HCT116 (cell line): ENCODE data around the gene THOP1. TPM values are rescaled to one million over a fixed set of nuclear protein-coding genes. Genes with fewer than 3 reads are reported as not detected.

ENCODE experiments used
- ATAC-seq: fragments of 200-7000 bp; cut with Tn5 transposase; 2 replicates; pipeline ENCODE4 v1.9.1; 2020; ENCODE audit warnings: mild to moderate bottlenecking, moderate library complexity
- BruUV-seq: library from RNA; stranded (reverse); fragments of 400-500 nt; replicated peaks from 2 replicates; lab custom pipeline; 2021; lab: Mats Ljungman, UMichigan
- CTCF ChIA-PET: fragments of 300-600 bp; sonication (Branson Sonifier 250); formaldehyde crosslinking; loops from one replicate; lab custom pipeline; 2021; ENCODE audit warnings: antibody characterized with exemption; lab: Charles Lee
- POLR2A ChIA-PET: fragments of 300-600, 350-600 bp; sonication (Branson Sonifier 250); formaldehyde crosslinking; loops from one replicate; lab custom pipeline; 2021; ENCODE audit warnings: antibody characterized with exemption; lab: Charles Lee
- RAD21 ChIA-PET, 2 experiments: fragments of 300-600 bp; sonication (Branson Sonifier 250); formaldehyde crosslinking; loops; one replicate each; lab custom pipeline; 2023; ENCODE audit warnings: low total read pairs in 2 of 2; ENCODE audit not compliant: uncharacterized antibody in 2 of 2, unreplicated experiment in 2 of 2, low non-redundant PET in 1 of 2; lab: Charles Lee
- DNase-seq: peaks from one replicate; pipeline ENCODE4 v3.0.0-alpha.2; 2010; ENCODE audit warnings: low read depth, low spot score
- H2AFZ ChIP-seq: fragments of 200-600 bp; shearing (Covaris generic), sonication (generic); 2 replicates; pipeline ENCODE4 v1.6.1; 2017; ENCODE audit warnings: low read depth, mixed run types, mixed read lengths, antibody characterized with exemption, low read length; ENCODE audit not compliant: poor library complexity, severe bottlenecking
- H3K27ac ChIP-seq: 2 replicates; pipeline ENCODE4 v1.5.1; 2012; ENCODE audit warnings: low read depth, low read length
- H3K27me3 ChIP-seq: fragments of 200-600 bp; sonication (generic); 2 replicates; pipeline ENCODE4 v1.6.1; 2016; ENCODE audit warnings: mixed run types, low read length, mixed read lengths; ENCODE audit not compliant: insufficient read depth
- H3K36me3 ChIP-seq, 2 experiments: fragments of 200-500 bp in 1 of 2; fragments of 200-600 bp in 1 of 2; sonication (Bioruptor generic) in 1 of 2; sonication (generic) in 1 of 2; 2 replicates each; pipeline versions ENCODE4 v1.5.1 to v1.6.1; 2014 to 2016; ENCODE audit warnings: low read length in 2 of 2, inconsistent platforms in 1 of 2, mixed read lengths in 1 of 2, mixed run types in 1 of 2; ENCODE audit not compliant: insufficient read depth in 2 of 2, control insufficient read depth in 1 of 2
- H3K4me1 ChIP-seq, 2 experiments: fragments of 200-600 bp in 1 of 2; sonication (generic) in 1 of 2; 2 replicates each; pipeline versions ENCODE4 v1.5.1 to v1.6.1; 2012 to 2017; ENCODE audit warnings: low read length in 2 of 2, inconsistent platforms in 1 of 2, mild to moderate bottlenecking in 1 of 2, mixed read lengths in 1 of 2, mixed run types in 1 of 2, moderate library complexity in 1 of 2; ENCODE audit not compliant: insufficient read depth in 2 of 2, control insufficient read depth in 1 of 2
- H3K4me2 ChIP-seq: fragments of 200-600 bp; sonication (generic); 2 replicates; pipeline ENCODE4 v1.6.1; 2017; ENCODE audit warnings: mixed run types, low read length, mixed read lengths
- H3K4me3 ChIP-seq, 2 experiments: fragments of 200-600 bp in 1 of 2; sonication (generic) in 1 of 2; replicated peaks in 1 of 2; 2 replicates each; pipeline ENCODE4 v1.5.1; 2011 to 2016; ENCODE audit warnings: low read length in 2 of 2, control low read depth in 1 of 2, low read depth in 1 of 2, mild to moderate bottlenecking in 1 of 2, mixed read lengths in 1 of 2, mixed run types in 1 of 2
- H3K79me2 ChIP-seq: fragments of 200-600 bp; sonication (generic); 2 replicates; pipeline ENCODE4 v1.6.1; 2017; ENCODE audit warnings: mild to moderate bottlenecking, mixed run types, low read length, moderate library complexity, mixed read lengths; ENCODE audit not compliant: insufficient read depth
- H3K9ac ChIP-seq: fragments of 200-600 bp; sonication (generic); 2 replicates; pipeline ENCODE4 v1.6.1; 2016; ENCODE audit warnings: low read length, mixed read lengths
- H3K9me2 ChIP-seq: fragments of 200-600 bp; sonication (generic), shearing (Covaris generic); 2 replicates; pipeline ENCODE4 v1.6.1; 2017; ENCODE audit warnings: mixed run types, mild to moderate bottlenecking, moderate library complexity; ENCODE audit not compliant: insufficient read depth
- H3K9me3 ChIP-seq, 2 experiments: fragments of 200-500 bp in 1 of 2; fragments of 200-600 bp in 1 of 2; sonication (Bioruptor generic) in 1 of 2; sonication (generic) in 1 of 2; 2 replicates each; pipeline ENCODE4 v1.6.1; 2014 to 2017; ENCODE audit warnings: low read length in 2 of 2, mixed read lengths in 2 of 2, inconsistent platforms in 1 of 2, low read depth in 1 of 2, mild to moderate bottlenecking in 1 of 2, mixed run types in 1 of 2, moderate library complexity in 1 of 2; ENCODE audit not compliant: control insufficient read depth in 1 of 2, insufficient read depth in 1 of 2
- H4K20me1 ChIP-seq: fragments of 200-600 bp; sonication (generic), shearing (Covaris generic); 2 replicates; pipeline ENCODE4 v1.6.1; 2017; ENCODE audit warnings: mixed run types, mild to moderate bottlenecking, moderate library complexity; ENCODE audit not compliant: insufficient read depth
- CTCF ChIP-seq, 3 experiments: fragments of 200-600 bp in 1 of 3; sonication (generic) in 1 of 3; IDR thresholded peaks in 2 of 3; conservative IDR thresholded peaks in 1 of 3; 2 replicates each; pipeline ENCODE4 v1.5.1; 2012 to 2017; ENCODE audit warnings: low read depth in 2 of 3, low read length in 2 of 3, antibody characterized with exemption in 1 of 3, borderline replicate concordance in 1 of 3, control low read depth in 1 of 3, mild to moderate bottlenecking in 1 of 3, mixed read lengths in 1 of 3, mixed run types in 1 of 3, moderate library complexity in 1 of 3; ENCODE audit not compliant: insufficient read depth in 1 of 3
- EGR1 ChIP-seq: IDR thresholded peaks from 2 replicates; pipeline ENCODE4 v1.6.1; 2012; ENCODE audit warnings: low read depth
- ELF1 ChIP-seq: IDR thresholded peaks from 2 replicates; pipeline ENCODE4 v1.6.1; 2012; ENCODE audit warnings: low read depth, borderline replicate concordance
- EZH2 ChIP-seq: fragments of 200-600 bp; sonication (generic); IDR thresholded peaks from 2 replicates; pipeline ENCODE4 v1.6.1; 2017; ENCODE audit warnings: antibody characterized with exemption, mixed run types
- EZH2phosphoT487 ChIP-seq: fragments of 200-600 bp; IDR thresholded peaks from 2 replicates; pipeline ENCODE4 v1.6.1; 2018; ENCODE audit warnings: antibody characterized with exemption, borderline replicate concordance
- FOSL1 ChIP-seq: IDR thresholded peaks from 2 replicates; pipeline ENCODE4 v1.6.1; 2012; ENCODE audit warnings: low read depth
- JUND ChIP-seq: IDR thresholded peaks from 2 replicates; pipeline ENCODE4 v1.6.1; 2012
- POLR2A ChIP-seq: IDR thresholded peaks from 2 replicates; pipeline ENCODE4 v1.7.0; 2011; ENCODE audit warnings: borderline replicate concordance; ENCODE audit not compliant: insufficient read depth, insufficient read length; ENCODE audit errors: extremely low read depth
- POLR2AphosphoS5 ChIP-seq: IDR thresholded peaks from 2 replicates; pipeline ENCODE4 v1.6.1; 2011; ENCODE audit warnings: mild to moderate bottlenecking, low read depth, low read length, moderate library complexity
- REST ChIP-seq: IDR thresholded peaks from 2 replicates; pipeline ENCODE4 v1.6.1; 2012; ENCODE audit warnings: low read depth
- SIN3A ChIP-seq: IDR thresholded peaks from 2 replicates; pipeline ENCODE4 v1.6.1; 2012; ENCODE audit warnings: low read depth
- SP1 ChIP-seq: IDR thresholded peaks from 2 replicates; pipeline ENCODE4 v1.6.1; 2012; ENCODE audit warnings: low read depth
- SRF ChIP-seq: IDR thresholded peaks from 2 replicates; pipeline ENCODE4 v1.6.1; 2012; ENCODE audit warnings: low read depth
- TCF7L2 ChIP-seq: IDR thresholded peaks from 2 replicates; pipeline ENCODE4 v1.7.0; 2011; ENCODE audit warnings: borderline replicate concordance, inconsistent platforms; ENCODE audit not compliant: insufficient read depth, insufficient read length; ENCODE audit errors: extremely low read depth
- YY1 ChIP-seq: IDR thresholded peaks from 2 replicates; pipeline ENCODE4 v1.6.1; 2011; ENCODE audit warnings: low read length, low read depth, moderate library complexity, mild to moderate bottlenecking; ENCODE audit not compliant: insufficient replicate concordance; ENCODE audit errors: extremely low read depth
- ZFX ChIP-seq: fragments of 450-650 bp; IDR thresholded peaks from 2 replicates; pipeline ENCODE4 v1.6.1; 2017
- ZNF274 ChIP-seq: fragments of 200-500 bp; sonication (Bioruptor generic); IDR thresholded peaks from 2 replicates; pipeline ENCODE4 v1.6.1; 2014; ENCODE audit warnings: mild to moderate bottlenecking, low read depth, low read length, inconsistent platforms
- intact Hi-C: fragments of 100-400 bp; cut with micrococcal nuclease; formaldehyde crosslinking; loops from 2 replicates; pipeline ENCODE4 v1.10.0; 2022
- total RNA-seq: library from RNA; stranded (reverse); gene quantifications from one replicate; pipeline ENCODE4 v1.2.1, GENCODE V29; 2021; ENCODE audit not compliant: unreplicated experiment
- TF ChIP-seq, protein P1 (sequence below): IDR thresholded peaks from 2 replicates; pipeline ENCODE4 v1.6.1; 2012

The THOP1 gene
- total RNA-seq, 1 experiment from 2014 or later: 201 TPM

DNA sequence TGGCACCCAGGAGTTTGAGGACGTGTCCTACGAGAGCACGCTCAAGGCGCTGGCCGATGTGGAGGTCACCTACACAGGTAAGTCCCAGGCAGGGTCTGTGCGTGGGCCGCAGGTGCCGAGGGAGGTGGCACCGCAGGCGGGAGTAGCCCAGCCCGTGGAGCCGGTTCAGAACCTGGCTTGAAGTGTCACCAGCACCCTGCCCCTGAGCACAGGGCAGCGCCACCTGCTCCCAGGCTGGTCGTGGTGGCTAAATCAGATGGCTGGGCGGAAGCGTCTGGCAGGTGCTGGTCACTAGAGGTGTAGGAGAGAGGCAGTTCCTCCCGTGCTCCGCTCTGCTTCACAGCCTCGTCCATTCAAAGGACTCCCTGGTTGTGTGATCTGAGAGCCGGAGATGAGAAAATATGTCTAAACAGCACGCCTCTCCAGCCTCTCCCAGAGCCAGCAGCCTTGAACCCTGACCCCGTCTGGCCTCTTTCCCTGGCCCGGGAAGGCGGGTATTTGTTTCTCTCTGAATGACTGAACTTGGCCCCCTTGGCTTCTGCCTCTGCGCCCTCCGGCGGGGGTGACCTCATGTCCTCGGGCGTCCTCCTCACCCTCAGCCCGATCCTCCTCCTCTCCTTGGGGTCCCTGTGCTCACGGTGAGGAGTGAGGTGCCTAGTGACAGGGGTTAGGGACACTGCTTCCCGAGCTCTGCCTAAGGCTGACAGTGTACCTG, 5.4 kb downstream of the THOP1 start:
- ATAC-seq: no peak
- ChIA-PET RAD21 (no interaction called here), POLR2A (no interaction called here), CTCF (no interaction called here)
- peaks cover 79% of the 10 kb centered on the region for H3K79me2 ChIP-seq
- H3K9me3 ChIP-seq: no peaks in the 10 kb centered on the region
- intact Hi-C loops: no loop called here
- H3K27ac ChIP-seq: no peak overlapping the region
- H3K4me3 ChIP-seq: no peak overlapping the region
- H3K27me3 ChIP-seq: no peaks in the 10 kb centered on the region
- H3K36me3 ChIP-seq: peaks cover 25 to 37% of the 10 kb centered on the region in 2 experiments; a peak in 3 of 4 replicates
- no peak overlapping the region for H2AFZ ChIP-seq
- H3K9me2 ChIP-seq: no peaks in the 10 kb centered on the region
- no peak for TF ChIP-seq POLR2AphosphoS5
- TF ChIP-seq POLR2A: no peak
- no peak for TF ChIP-seq ZFX
- no peak for TF ChIP-seq EZH2phosphoT487
- no peak for TF ChIP-seq EZH2
- no peak for TF ChIP-seq ELF1
- TF ChIP-seq CTCF (IDR thresholded peaks at IDR 0.05 in 2 of 3, conservative IDR thresholded peaks at IDR 0.05 in 1 of 3; ENCODE audit: borderline replicate concordance in 1 of 3, insufficient read depth in 1 of 3, low read depth in 2 of 3, low read length in 2 of 3): no peak
- TF ChIP-seq FOSL1: no peak
- no peak for TF ChIP-seq SP1
- TF ChIP-seq, protein P1, sequence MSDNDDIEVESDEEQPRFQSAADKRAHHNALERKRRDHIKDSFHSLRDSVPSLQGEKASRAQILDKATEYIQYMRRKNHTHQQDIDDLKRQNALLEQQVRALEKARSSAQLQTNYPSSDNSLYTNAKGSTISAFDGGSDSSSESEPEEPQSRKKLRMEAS: no peak
- TF ChIP-seq EGR1: no peak
- no peak for TF ChIP-seq ZNF274
- TF ChIP-seq TCF7L2: no peak
- no peak for TF ChIP-seq REST
- no peak for TF ChIP-seq JUND
- TF ChIP-seq YY1: no peak
- no peak for TF ChIP-seq SRF
- no peak for TF ChIP-seq SIN3A
- BruUV-seq: no TSS peak
- H3K4me2 ChIP-seq: no peak overlapping the region
- peaks cover 4 to 12% of the 10 kb centered on the region in 2 experiments for H3K4me1 ChIP-seq
- H4K20me1 ChIP-seq: no peaks in the 10 kb centered on the region
- no peak for DNase-seq
- H3K9ac ChIP-seq: no peak overlapping the region
